PFSK-1 (cell line): Measurements from ENCODE around the gene TMEM144. TPM values are rescaled to one million over a fixed set of nuclear protein-coding genes. Genes with fewer than 3 reads are reported as not detected.

Experiments used
- FOXP2 ChIP-seq: optimal IDR thresholded peaks from 2 replicates; pipeline ENCODE3; 2011; ENCODE audit warnings: borderline replicate concordance, control low read depth, inconsistent platforms; ENCODE audit not compliant: insufficient read depth; ENCODE audit errors: extremely low read length, extremely low read depth
- POLR2AphosphoS5 ChIP-seq: IDR thresholded peaks from 2 replicates; pipeline ENCODE4 v1.6.1; 2012; ENCODE audit warnings: low read depth, mild to moderate bottlenecking, control low read depth, low read length, moderate library complexity
- REST ChIP-seq, 2 experiments: IDR thresholded peaks; 2 replicates each; pipeline versions ENCODE4 v1.6.1 to v1.8.0; 2011 to 2012; ENCODE audit warnings: low read depth in 2 of 2, low read length in 2 of 2, control low read depth in 1 of 2, inconsistent platforms in 1 of 2, mild to moderate bottlenecking in 1 of 2, moderate library complexity in 1 of 2; ENCODE audit not compliant: insufficient read depth in 1 of 2
- SIN3A ChIP-seq: IDR thresholded peaks from 2 replicates; pipeline ENCODE4 v1.6.1; 2012; ENCODE audit warnings: mild to moderate bottlenecking, low read length, moderate library complexity, borderline replicate concordance; ENCODE audit not compliant: insufficient read depth
- TAF1 ChIP-seq: IDR thresholded peaks from 2 replicates; pipeline ENCODE4 v1.6.1; 2012; ENCODE audit warnings: low read length, control low read depth, borderline replicate concordance; ENCODE audit not compliant: insufficient read depth
- polyA plus RNA-seq: library from polyadenylated mRNA; unstranded; fragments of >200 nt; gene quantifications from one replicate; pipeline ENCODE4 v1.2.1, GENCODE V29; 2012; ENCODE audit warnings: low read depth, missing spikeins; ENCODE audit not compliant: insufficient read length

Gene TMEM144
- 1.4 TPM for polyA plus RNA-seq

GRCh38 chr4:158209825-158210807 is at the start of gene TMEM144:
Gene TMEM144, plus strand, starts transcription at chr4:158210486. Its CDS starts 2,182 bp downstream, at chr4:158212668.
- TF ChIP-seq SIN3A, result no peak
- peak; percentile 81 for TF ChIP-seq POLR2AphosphoS5
- peak; percentile 67; the same call in 1 of the 2 replicates for TF ChIP-seq TAF1
- no peak for TF ChIP-seq REST (IDR thresholded peaks at IDR 0.05; ENCODE audit: insufficient read depth in 1 of 2, low read depth in 2 of 2, low read length in 2 of 2)
- TF ChIP-seq FOXP2, result no peak

GRCh38 chr4:158161551-158162354 is 48.5 kb upstream of the TMEM144 start:
- TF ChIP-seq SIN3A (no peak), TAF1 (no peak), POLR2AphosphoS5 (no peak; the same call in 1 of the 2 replicates), REST (IDR thresholded peaks at IDR 0.05; ENCODE audit: insufficient read depth in 1 of 2, low read depth in 2 of 2, low read length in 2 of 2) (no peak), FOXP2 (no peak)

GRCh38 chr4:158162631-158163030 is 47.7 kb upstream of the TMEM144 start:
- no peak for TF ChIP-seq REST (IDR thresholded peaks at IDR 0.05; ENCODE audit: insufficient read depth in 1 of 2, low read depth in 2 of 2, low read length in 2 of 2)
- no peak for TF ChIP-seq TAF1
- no peak for TF ChIP-seq POLR2AphosphoS5
- no peak for TF ChIP-seq SIN3A
- no peak for TF ChIP-seq FOXP2

GRCh38 chr4:158163941-158164767 is 46.1 kb upstream of the TMEM144 start:
- TF ChIP-seq REST (IDR thresholded peaks at IDR 0.05; ENCODE audit: insufficient read depth in 1 of 2, low read depth in 2 of 2, low read length in 2 of 2) (no peak), TAF1 (no peak), POLR2AphosphoS5 (no peak), SIN3A (no peak), FOXP2 (no peak)
